KMS-11 (cell line): ENCODE measurements around the gene PLXNB2.

Source experiments
- H2AFZ ChIP-seq: fragments of 200-600 bp; sonication (generic); 2 replicates; pipeline ENCODE4 v1.6.1; 2016; ENCODE audit warnings: antibody characterized with exemption, mixed run types, low read depth
- H3K27ac ChIP-seq: fragments of 200-600 bp; sonication (generic); 2 replicates; pipeline ENCODE4 v1.6.1; 2016; ENCODE audit warnings: mild to moderate bottlenecking, mixed run types
- H3K27me3 ChIP-seq: fragments of 200-600 bp; sonication (generic); 2 replicates; pipeline ENCODE4 v1.6.1; 2017; ENCODE audit warnings: mild to moderate bottlenecking, low read depth, mixed run types, moderate library complexity; ENCODE audit not compliant: insufficient read depth
- H3K36me3 ChIP-seq: fragments of 200-600 bp; sonication (generic); 2 replicates; pipeline ENCODE4 v1.6.1; 2017; ENCODE audit warnings: mild to moderate bottlenecking, mixed run types; ENCODE audit not compliant: insufficient read depth
- H3K4me1 ChIP-seq: fragments of 200-600 bp; sonication (generic); 2 replicates; pipeline ENCODE4 v1.6.1; 2016; ENCODE audit warnings: mild to moderate bottlenecking, low read depth, mixed run types; ENCODE audit not compliant: poor library complexity, severe bottlenecking
- H3K4me2 ChIP-seq: fragments of 200-600 bp; sonication (generic); 2 replicates; pipeline ENCODE4 v1.7.0; 2016; ENCODE audit warnings: mild to moderate bottlenecking, mixed run types
- H3K4me3 ChIP-seq: fragments of 200-600 bp; sonication (generic); IDR thresholded peaks from 2 replicates; pipeline ENCODE4 v1.6.1; 2017; ENCODE audit warnings: low read depth, low read length, mixed read lengths; ENCODE audit not compliant: insufficient read depth
- H3K79me2 ChIP-seq: fragments of 200-600 bp; sonication (generic); 2 replicates; pipeline ENCODE4 v1.6.1; 2016; ENCODE audit warnings: low read depth, mixed run types; ENCODE audit not compliant: insufficient read depth
- H3K9ac ChIP-seq: fragments of 200-600 bp; sonication (generic); 2 replicates; pipeline ENCODE4 v1.6.1; 2016; ENCODE audit warnings: mild to moderate bottlenecking, mixed run types
- H4K20me1 ChIP-seq: fragments of 200-600 bp; sonication (generic); 2 replicates; pipeline ENCODE4 v1.6.1; 2016; ENCODE audit warnings: mild to moderate bottlenecking, mixed run types; ENCODE audit not compliant: insufficient read depth
- TF ChIP-seq, protein P1 (sequence below): fragments of 200-600 bp; sonication (generic); conservative IDR thresholded peaks from 2 replicates; pipeline ENCODE4 v1.6.1; 2017; ENCODE audit warnings: low read depth, mild to moderate bottlenecking, antibody characterized with exemption, low read length, moderate library complexity, mixed read lengths

PLXNB2 gene

DNA sequence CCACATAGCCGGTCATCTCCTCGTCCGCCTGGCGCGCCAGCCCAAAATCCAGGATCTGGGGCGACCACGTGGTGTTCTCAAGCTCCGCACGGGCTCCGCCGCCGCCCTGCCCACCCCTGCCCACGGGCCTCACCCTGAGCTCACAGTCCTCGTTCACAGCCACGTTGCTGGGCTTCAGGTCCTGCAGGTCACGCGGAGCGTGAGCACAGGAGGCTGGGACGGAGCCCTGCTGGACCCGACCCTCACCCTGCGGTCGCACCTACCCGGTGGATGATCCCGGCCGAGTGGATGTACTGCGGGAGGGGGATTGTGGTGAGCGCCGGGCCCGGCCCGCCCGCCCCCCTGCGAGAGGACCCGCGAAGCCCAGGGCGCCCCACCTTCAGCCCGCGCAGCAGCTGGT, 40.5 kb downstream of the PLXNB2 start:
- H3K27ac ChIP-seq = no peak overlapping the region
- H3K4me3 ChIP-seq = no peak overlapping the region
- no peaks in the 10 kb centered on the region for H3K27me3 ChIP-seq
- no peaks in the 10 kb centered on the region for H3K79me2 ChIP-seq
- no peak overlapping the region for H2AFZ ChIP-seq
- no peak overlapping the region for H3K9ac ChIP-seq
- no peaks in the 10 kb centered on the region for H3K36me3 ChIP-seq
- no peak overlapping the region for H3K4me2 ChIP-seq
- H4K20me1 ChIP-seq = no peaks in the 10 kb centered on the region
- peaks cover 21% of the 10 kb centered on the region for H3K4me1 ChIP-seq
- TF ChIP-seq, protein P1, sequence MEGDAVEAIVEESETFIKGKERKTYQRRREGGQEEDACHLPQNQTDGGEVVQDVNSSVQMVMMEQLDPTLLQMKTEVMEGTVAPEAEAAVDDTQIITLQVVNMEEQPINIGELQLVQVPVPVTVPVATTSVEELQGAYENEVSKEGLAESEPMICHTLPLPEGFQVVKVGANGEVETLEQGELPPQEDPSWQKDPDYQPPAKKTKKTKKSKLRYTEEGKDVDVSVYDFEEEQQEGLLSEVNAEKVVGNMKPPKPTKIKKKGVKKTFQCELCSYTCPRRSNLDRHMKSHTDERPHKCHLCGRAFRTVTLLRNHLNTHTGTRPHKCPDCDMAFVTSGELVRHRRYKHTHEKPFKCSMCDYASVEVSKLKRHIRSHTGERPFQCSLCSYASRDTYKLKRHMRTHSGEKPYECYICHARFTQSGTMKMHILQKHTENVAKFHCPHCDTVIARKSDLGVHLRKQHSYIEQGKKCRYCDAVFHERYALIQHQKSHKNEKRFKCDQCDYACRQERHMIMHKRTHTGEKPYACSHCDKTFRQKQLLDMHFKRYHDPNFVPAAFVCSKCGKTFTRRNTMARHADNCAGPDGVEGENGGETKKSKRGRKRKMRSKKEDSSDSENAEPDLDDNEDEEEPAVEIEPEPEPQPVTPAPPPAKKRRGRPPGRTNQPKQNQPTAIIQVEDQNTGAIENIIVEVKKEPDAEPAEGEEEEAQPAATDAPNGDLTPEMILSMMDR = no peak

DNA sequence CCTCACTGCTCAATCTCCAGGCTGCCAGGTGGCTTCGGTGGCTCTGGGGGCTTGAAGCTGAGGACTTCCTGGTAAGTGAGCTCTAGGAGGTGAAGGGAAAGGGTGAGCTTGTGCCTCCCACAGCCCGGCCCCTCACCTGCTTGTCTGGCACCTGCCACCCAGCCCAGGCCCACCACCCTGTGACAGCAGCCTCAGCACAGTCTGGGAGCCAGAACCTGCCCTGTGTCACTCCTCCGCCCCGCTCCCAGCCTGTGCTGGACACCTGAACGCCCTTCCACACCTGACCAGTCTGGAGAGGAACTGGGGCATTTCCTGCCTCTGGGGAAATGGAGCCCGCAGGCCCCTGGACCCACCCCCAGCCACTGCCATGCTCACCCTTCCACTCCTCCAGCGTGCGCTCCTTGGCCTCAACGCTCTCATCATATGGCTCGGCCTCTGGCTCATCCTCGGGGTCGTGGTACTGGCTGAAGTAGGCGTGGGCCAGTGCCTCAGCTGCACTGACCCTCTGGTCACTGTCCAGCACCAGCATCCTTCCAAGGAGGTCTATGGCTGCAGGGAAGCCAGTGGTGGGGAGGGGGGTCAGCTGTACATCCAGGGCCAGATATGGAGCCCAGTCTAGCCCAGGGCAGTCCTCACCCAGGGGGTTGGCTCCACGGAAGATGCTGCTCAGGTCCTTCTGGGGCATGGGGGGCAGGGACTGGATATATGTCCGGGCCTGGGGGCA, 42.3 kb downstream of the PLXNB2 start:
- no peaks in the 10 kb centered on the region for H3K27me3 ChIP-seq
- peaks cover 14% of the 10 kb centered on the region for H3K4me1 ChIP-seq
- H3K36me3 ChIP-seq = no peaks in the 10 kb centered on the region

DNA sequence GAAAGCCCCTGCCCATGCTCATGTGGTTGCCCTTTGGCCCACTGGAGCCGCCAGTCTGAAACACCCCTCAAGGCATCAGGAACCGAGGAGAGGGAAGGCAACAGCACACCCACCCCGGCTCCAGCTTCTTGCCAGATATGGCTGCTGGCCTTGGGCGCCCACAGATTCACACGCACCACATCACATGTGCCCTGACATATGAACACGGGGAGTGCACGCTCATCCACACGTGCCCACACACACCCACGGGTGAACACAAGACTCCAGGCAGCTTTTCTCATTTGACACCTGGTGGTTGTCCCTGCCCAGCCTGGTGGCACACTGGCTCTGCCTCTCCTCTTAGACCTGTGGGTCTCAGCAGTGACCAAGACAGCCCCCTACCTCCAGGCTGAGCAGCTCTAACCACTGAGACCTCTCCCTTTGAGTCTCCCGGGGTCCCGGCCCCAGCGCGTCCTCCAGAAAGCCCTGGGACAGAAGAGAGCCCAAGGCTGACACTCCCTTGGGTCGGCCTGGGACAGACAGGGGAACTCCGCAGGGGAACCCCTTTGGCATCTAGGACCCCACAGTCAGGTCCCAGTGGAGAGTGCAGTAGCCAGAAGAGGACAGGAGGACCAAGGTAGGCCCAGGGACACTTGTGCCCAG, 43.2 kb downstream of the PLXNB2 start:
- H3K9ac ChIP-seq = no peak overlapping the region

More for the DNA sequence above, 42.3 kb downstream of the PLXNB2 start:
- Histone ChIP-seq H2AFZ (no peak overlapping the region), H3K4me3 (no peak overlapping the region), H3K9ac (no peak overlapping the region), H3K79me2 (no peaks in the 10 kb centered on the region), H3K4me2 (no peak overlapping the region), H3K27ac (no peak overlapping the region), H4K20me1 (no peaks in the 10 kb centered on the region)
- TF ChIP-seq, protein P1 = no peak

DNA sequence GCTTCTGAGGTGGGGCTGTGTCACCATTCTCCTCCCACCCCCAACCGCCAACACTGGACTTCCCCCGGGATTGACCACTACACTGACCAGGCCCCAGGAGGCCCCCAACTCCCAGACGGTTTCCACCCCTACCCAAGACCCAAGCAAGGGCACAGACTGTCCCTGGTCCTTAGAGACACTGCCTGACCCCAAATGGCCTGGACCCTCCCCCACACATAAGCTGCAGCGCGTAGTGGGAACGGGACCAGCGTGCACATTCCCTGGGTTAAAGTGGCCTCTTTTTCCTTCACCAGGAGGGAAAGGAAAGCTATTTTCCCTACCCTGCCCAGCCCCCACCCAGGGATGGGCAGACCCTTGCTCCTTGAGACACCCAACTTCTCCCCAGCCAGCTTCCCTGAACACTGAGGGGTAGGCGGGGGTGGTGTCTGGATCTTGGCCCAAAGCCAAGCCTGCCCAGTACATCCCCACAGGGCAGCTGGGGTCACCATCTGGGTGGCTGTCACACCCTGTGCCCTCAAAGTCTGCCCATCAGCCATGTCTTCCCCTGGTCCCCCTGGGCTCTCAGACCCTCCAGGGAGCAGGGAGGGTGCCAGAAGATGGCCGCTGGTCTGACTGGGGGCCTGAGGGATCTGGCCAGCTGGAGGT, 44.4 kb downstream of the PLXNB2 start:
- Histone ChIP-seq H3K36me3 (no peaks in the 10 kb centered on the region), H3K27me3 (no peaks in the 10 kb centered on the region), H2AFZ (no peak overlapping the region), H3K4me1 (peaks cover 10% of the 10 kb centered on the region), H3K9ac (no peak overlapping the region), H3K79me2 (no peaks in the 10 kb centered on the region), H3K4me2 (no peak overlapping the region), H4K20me1 (no peaks in the 10 kb centered on the region), H3K27ac (no peak overlapping the region), H3K4me3 (no peak overlapping the region)
- TF ChIP-seq, protein P1 = no peak

More for the DNA sequence above, 43.2 kb downstream of the PLXNB2 start:
- H3K27ac ChIP-seq = no peak overlapping the region
- no peak overlapping the region for H3K4me2 ChIP-seq
- H3K79me2 ChIP-seq = no peaks in the 10 kb centered on the region
- H3K36me3 ChIP-seq = no peaks in the 10 kb centered on the region
- TF ChIP-seq, protein P1 = no peak
- peaks cover 10% of the 10 kb centered on the region for H3K4me1 ChIP-seq
- H4K20me1 ChIP-seq = no peaks in the 10 kb centered on the region
- H2AFZ ChIP-seq = no peak overlapping the region
- H3K4me3 ChIP-seq = no peak overlapping the region
- H3K27me3 ChIP-seq = no peaks in the 10 kb centered on the region
